ENCODE data around the gene RAD23A.

Gene RAD23A

GRCh38 chr19:12937927-12938778, 7.5 kb upstream of the RAD23A start, which contains the start of gene CALR:
Gene CALR (plus strand): TSS chr19:12938609. CDS start chr19:12938680, 71 bp downstream.
- TF ChIP-seq, protein P1, sequence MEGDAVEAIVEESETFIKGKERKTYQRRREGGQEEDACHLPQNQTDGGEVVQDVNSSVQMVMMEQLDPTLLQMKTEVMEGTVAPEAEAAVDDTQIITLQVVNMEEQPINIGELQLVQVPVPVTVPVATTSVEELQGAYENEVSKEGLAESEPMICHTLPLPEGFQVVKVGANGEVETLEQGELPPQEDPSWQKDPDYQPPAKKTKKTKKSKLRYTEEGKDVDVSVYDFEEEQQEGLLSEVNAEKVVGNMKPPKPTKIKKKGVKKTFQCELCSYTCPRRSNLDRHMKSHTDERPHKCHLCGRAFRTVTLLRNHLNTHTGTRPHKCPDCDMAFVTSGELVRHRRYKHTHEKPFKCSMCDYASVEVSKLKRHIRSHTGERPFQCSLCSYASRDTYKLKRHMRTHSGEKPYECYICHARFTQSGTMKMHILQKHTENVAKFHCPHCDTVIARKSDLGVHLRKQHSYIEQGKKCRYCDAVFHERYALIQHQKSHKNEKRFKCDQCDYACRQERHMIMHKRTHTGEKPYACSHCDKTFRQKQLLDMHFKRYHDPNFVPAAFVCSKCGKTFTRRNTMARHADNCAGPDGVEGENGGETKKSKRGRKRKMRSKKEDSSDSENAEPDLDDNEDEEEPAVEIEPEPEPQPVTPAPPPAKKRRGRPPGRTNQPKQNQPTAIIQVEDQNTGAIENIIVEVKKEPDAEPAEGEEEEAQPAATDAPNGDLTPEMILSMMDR (IDR thresholded peaks at IDR 0.05; ENCODE audit: control insufficient read depth, insufficient read depth, low read depth, low read length, missing control alignments) = no peak
- H3K4me3 ChIP-seq (ENCODE audit: control insufficient read depth, low read depth, low read length) = peak within 1 kb of the TSS; percentile 92
- peak; percentile 98 for DNase-seq (ENCODE audit: low read depth)

GRCh38 chr19:12938779-12939601, 6.7 kb upstream of the RAD23A start:
- DNase-seq (ENCODE audit: low read depth) = no peak
- H3K4me3 ChIP-seq (ENCODE audit: control insufficient read depth, low read depth, low read length) = peak overlapping the region; percentile 92
- TF ChIP-seq, protein P1 (IDR thresholded peaks at IDR 0.05; ENCODE audit: control insufficient read depth, insufficient read depth, low read depth, low read length, missing control alignments) = peak; percentile 15

- DNase-seq (ENCODE audit: low read depth) = no peak
- TF ChIP-seq, protein P1 (IDR thresholded peaks at IDR 0.05; ENCODE audit: control insufficient read depth, insufficient read depth, low read depth, low read length, missing control alignments) = no peak
- H3K4me3 ChIP-seq (ENCODE audit: control insufficient read depth, low read depth, low read length) = peak overlapping the region; percentile 92
Observed at GRCh38 chr19:12939975-12940423, 5.7 kb upstream of the RAD23A start.

- TF ChIP-seq, protein P1 (IDR thresholded peaks at IDR 0.05; ENCODE audit: control insufficient read depth, insufficient read depth, low read depth, low read length, missing control alignments) = no peak
- no peak overlapping the region for H3K4me3 ChIP-seq (ENCODE audit: control insufficient read depth, low read depth, low read length)
Observed at GRCh38 chr19:12940897-12941296, 4.8 kb upstream of the RAD23A start.

DNA sequence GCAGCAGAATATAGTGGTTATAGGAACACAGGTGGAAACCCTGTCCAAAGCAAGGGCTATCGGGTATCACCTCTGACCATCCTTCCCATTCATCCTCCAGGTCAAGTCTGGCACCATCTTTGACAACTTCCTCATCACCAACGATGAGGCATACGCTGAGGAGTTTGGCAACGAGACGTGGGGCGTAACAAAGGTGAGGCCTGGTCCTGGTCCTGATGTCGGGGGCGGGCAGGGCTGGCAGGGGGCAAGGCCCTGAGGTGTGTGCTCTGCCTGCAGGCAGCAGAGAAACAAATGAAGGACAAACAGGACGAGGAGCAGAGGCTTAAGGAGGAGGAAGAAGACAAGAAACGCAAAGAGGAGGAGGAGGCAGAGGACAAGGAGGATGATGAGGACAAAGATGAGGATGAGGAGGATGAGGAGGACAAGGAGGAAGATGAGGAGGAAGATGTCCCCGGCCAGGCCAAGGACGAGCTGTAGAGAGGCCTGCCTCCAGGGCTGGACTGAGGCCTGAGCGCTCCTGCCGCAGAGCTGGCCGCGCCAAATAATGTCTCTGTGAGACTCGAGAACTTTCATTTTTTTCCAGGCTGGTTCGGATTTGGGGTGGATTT, 2.1 kb upstream of the RAD23A start:
- DNase-seq (ENCODE audit: low read depth) = no peak
- no peak overlapping the region for H3K4me3 ChIP-seq (ENCODE audit: control insufficient read depth, low read depth, low read length)
- TF ChIP-seq, protein P1 (IDR thresholded peaks at IDR 0.05; ENCODE audit: control insufficient read depth, insufficient read depth, low read depth, low read length, missing control alignments) = no peak

More at GRCh38 chr19:12940897-12941296, 4.8 kb upstream of the RAD23A start:
- no peak for DNase-seq (ENCODE audit: low read depth)

DNA sequence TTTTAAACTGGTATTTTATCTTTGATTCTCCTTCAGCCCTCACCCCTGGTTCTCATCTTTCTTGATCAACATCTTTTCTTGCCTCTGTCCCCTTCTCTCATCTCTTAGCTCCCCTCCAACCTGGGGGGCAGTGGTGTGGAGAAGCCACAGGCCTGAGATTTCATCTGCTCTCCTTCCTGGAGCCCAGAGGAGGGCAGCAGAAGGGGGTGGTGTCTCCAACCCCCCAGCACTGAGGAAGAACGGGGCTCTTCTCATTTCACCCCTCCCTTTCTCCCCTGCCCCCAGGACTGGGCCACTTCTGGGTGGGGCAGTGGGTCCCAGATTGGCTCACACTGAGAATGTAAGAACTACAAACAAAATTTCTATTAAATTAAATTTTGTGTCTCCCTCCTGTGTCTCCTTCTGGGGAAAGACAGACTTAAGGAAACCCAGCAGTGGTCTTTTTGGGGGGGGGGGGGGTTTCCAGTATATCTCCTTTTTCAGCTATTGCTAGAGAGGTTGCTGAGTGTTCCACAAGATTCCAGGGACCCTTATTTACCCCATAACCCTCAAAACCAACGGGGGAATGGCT, 1.5 kb upstream of the RAD23A start:
- DNase-seq (ENCODE audit: low read depth) = no peak
- TF ChIP-seq, protein P1 (IDR thresholded peaks at IDR 0.05; ENCODE audit: control insufficient read depth, insufficient read depth, low read depth, low read length, missing control alignments) = no peak
- no peak overlapping the region for H3K4me3 ChIP-seq (ENCODE audit: control insufficient read depth, low read depth, low read length)

Measured in AG09309 (cell line).